ENCODE data around the gene PLXNB2.

DNA sequence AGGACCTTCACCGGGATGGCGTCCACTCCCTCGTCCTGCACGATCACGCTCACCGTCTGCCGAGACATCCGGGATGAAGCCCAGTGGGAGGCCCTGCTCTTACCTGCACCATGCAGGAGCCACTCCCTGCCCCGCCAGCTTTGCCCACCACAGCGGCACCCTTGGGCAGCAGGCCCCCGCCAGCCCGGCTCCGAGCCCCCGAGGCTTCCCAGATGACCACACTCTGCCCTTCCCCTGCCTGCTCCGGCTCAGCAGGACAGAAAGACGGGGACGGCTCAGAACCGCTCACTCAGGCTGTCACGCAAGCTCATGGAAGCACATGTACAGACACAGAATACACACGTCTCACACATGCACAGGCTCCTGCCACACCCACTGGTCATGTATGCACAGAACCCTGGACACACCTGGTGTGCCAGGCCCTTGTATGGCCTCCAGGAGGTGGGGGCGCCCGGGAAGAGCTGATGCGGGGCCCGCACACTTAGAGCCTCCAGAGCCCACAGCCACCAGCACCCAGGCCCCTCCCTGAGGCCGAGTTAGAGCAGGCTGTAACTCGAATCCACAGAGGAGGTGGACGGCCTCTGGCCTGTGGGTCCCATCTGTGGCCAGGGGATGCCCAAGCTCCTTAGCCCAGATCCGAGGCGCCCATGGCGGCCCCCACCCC, 28.4 kb downstream of the PLXNB2 start:
- TF ChIP-seq, protein P1, sequence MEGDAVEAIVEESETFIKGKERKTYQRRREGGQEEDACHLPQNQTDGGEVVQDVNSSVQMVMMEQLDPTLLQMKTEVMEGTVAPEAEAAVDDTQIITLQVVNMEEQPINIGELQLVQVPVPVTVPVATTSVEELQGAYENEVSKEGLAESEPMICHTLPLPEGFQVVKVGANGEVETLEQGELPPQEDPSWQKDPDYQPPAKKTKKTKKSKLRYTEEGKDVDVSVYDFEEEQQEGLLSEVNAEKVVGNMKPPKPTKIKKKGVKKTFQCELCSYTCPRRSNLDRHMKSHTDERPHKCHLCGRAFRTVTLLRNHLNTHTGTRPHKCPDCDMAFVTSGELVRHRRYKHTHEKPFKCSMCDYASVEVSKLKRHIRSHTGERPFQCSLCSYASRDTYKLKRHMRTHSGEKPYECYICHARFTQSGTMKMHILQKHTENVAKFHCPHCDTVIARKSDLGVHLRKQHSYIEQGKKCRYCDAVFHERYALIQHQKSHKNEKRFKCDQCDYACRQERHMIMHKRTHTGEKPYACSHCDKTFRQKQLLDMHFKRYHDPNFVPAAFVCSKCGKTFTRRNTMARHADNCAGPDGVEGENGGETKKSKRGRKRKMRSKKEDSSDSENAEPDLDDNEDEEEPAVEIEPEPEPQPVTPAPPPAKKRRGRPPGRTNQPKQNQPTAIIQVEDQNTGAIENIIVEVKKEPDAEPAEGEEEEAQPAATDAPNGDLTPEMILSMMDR (IDR thresholded peaks at IDR 0.05): no peak
- no peak for TF ChIP-seq POLR2A (IDR thresholded peaks at IDR 0.05)

All from heart left ventricle (tissue), 13 donors.